HG03442 (cell line): ENCODE measurements around the gene PAM.
"Not testable (repeated sequence)": the region's sequence is repeated elsewhere in the genome, so short reads cannot be mapped to it uniquely, and the experiment has no call there.

Source experiments
- ATAC-seq: cut with Tn5 transposase; IDR thresholded peaks from one replicate; pipeline ENCODE4 v1.9.1; 2021; ENCODE audit warnings: mild to moderate bottlenecking, moderate library complexity; ENCODE audit not compliant: unreplicated experiment

PAM gene

GRCh38 chr5:103034662-103035392, 279.7 kb downstream of the PAM start:
- ATAC-seq, result no peak

- ATAC-seq, result no peak
Measured at GRCh38 chr5:103035701-103036100, 280.6 kb downstream of the PAM start.

- ATAC-seq, result no peak
Measured at GRCh38 chr5:103036601-103037000, 281.5 kb downstream of the PAM start.

GRCh38 chr5:103037673-103038455, 282.8 kb downstream of the PAM start:
- no peak for ATAC-seq

- no peak for ATAC-seq
Measured at GRCh38 chr5:103041071-103041676, 286.1 kb downstream of the PAM start.

GRCh38 chr5:103046706-103047105, 291.6 kb downstream of the PAM start:
- ATAC-seq, result not testable (repeated sequence)

- no peak for ATAC-seq
Measured at GRCh38 chr5:103057208-103058130, 302.4 kb downstream of the PAM start.

- no peak for ATAC-seq
Measured at GRCh38 chr5:103059525-103059924, 304.4 kb downstream of the PAM start.

GRCh38 chr5:103060424-103060954, 305.4 kb downstream of the PAM start:
- no peak for ATAC-seq

GRCh38 chr5:103066326-103066725, 311.2 kb downstream of the PAM start:
- ATAC-seq, result no peak

GRCh38 chr5:103073500-103073899, 318.4 kb downstream of the PAM start:
- ATAC-seq, result not testable (repeated sequence)

- no peak for ATAC-seq
Measured at GRCh38 chr5:103075442-103075841, 320.3 kb downstream of the PAM start.
